ENCODE results near the gene RBM46.

The RBM46 gene

GRCh38 chr4:154744341-154744926 is 36.6 kb upstream of the RBM46 start:
- TF ChIP-seq CTCF (IDR thresholded peaks at IDR 0.05; ENCODE audit: insufficient read depth, low read length, poor library complexity, severe bottlenecking) = no peak
- peaks cover 2% of the 10 kb centered on the region for H3K27me3 ChIP-seq (replicated peaks; ENCODE audit: control insufficient read depth, insufficient read depth, low read length)
- DNase-seq (ENCODE audit: extremely low read depth, insufficient read length) = no peak
- no peaks in the 10 kb centered on the region for H3K36me3 ChIP-seq (ENCODE audit: control insufficient read depth, insufficient read depth, low read length)
- no peak overlapping the region for H3K4me3 ChIP-seq (replicated peaks; ENCODE audit: low read depth, low read length)

GRCh38 chr4:154757713-154758112 is 23.4 kb upstream of the RBM46 start:
- 0 out of 2 replicates have a peak, but pooled peaks cover 2% of the 10 kb centered on the region for H3K27me3 ChIP-seq (replicated peaks; ENCODE audit: control insufficient read depth, insufficient read depth, low read length)
- H3K4me3 ChIP-seq (replicated peaks; ENCODE audit: low read depth, low read length) = no peak overlapping the region
- DNase-seq (ENCODE audit: extremely low read depth, insufficient read length) = no peak
- TF ChIP-seq CTCF (IDR thresholded peaks at IDR 0.05; ENCODE audit: insufficient read depth, low read length, poor library complexity, severe bottlenecking) = no peak
- no peaks in the 10 kb centered on the region for H3K36me3 ChIP-seq (ENCODE audit: control insufficient read depth, insufficient read depth, low read length)

- H3K27me3 ChIP-seq (replicated peaks; ENCODE audit: control insufficient read depth, insufficient read depth, low read length) = peaks cover 2% of the 10 kb centered on the region; the same call in 1 of the 2 replicates
- TF ChIP-seq CTCF (IDR thresholded peaks at IDR 0.05; ENCODE audit: insufficient read depth, low read length, poor library complexity, severe bottlenecking) = no peak
- no peak overlapping the region for H3K4me3 ChIP-seq (replicated peaks; ENCODE audit: low read depth, low read length)
- no peaks in the 10 kb centered on the region for H3K36me3 ChIP-seq (ENCODE audit: control insufficient read depth, insufficient read depth, low read length)
- no peak for DNase-seq (ENCODE audit: extremely low read depth, insufficient read length)
These were observed 20.2 kb upstream of the RBM46 start for GRCh38 chr4:154760895-154761294.

- DNase-seq (ENCODE audit: extremely low read depth, insufficient read length) = no peak
- Histone ChIP-seq H3K4me3 (replicated peaks; ENCODE audit: low read depth, low read length) (no peak overlapping the region), H3K27me3 (replicated peaks; ENCODE audit: control insufficient read depth, insufficient read depth, low read length) (no peaks in the 10 kb centered on the region; the same call in 1 of the 2 replicates), H3K36me3 (ENCODE audit: control insufficient read depth, insufficient read depth, low read length) (no peaks in the 10 kb centered on the region)
- TF ChIP-seq CTCF (IDR thresholded peaks at IDR 0.05; ENCODE audit: insufficient read depth, low read length, poor library complexity, severe bottlenecking) = no peak
These were observed 2.8 kb upstream of the RBM46 start for GRCh38 chr4:154778264-154778663.

GRCh38 chr4:154779362-154779947 is 1.6 kb upstream of the RBM46 start:
- H3K36me3 ChIP-seq (ENCODE audit: control insufficient read depth, insufficient read depth, low read length) = no peaks in the 10 kb centered on the region
- peak; percentile 38 for TF ChIP-seq CTCF (IDR thresholded peaks at IDR 0.05; ENCODE audit: insufficient read depth, low read length, poor library complexity, severe bottlenecking)
- no peak overlapping the region for H3K4me3 ChIP-seq (replicated peaks; ENCODE audit: low read depth, low read length)
- no peaks in the 10 kb centered on the region; the same call in 1 of the 2 replicates for H3K27me3 ChIP-seq (replicated peaks; ENCODE audit: control insufficient read depth, insufficient read depth, low read length)
- no peak for DNase-seq (ENCODE audit: extremely low read depth, insufficient read length)
